NCI-H345 treated with DMSO at 0.1 percent for 48 hours (cell line): ENCODE measurements around the gene JAKMIP1.
"Not testable (repeated sequence)": the region's sequence is repeated elsewhere in the genome, so short reads cannot be mapped to it uniquely, and the experiment has no call there.

ENCODE experiments used
- DNase-seq: peaks from one replicate; lab custom pipeline; 2025; ENCODE audit not compliant: unreplicated experiment; lab: John Stamatoyannopoulos, UW

Gene JAKMIP1

GRCh38 chr4:6148506-6149205 lies 51.7 kb downstream of the JAKMIP1 start:
- no peak for DNase-seq

GRCh38 chr4:6147441-6147840 lies 52.9 kb downstream of the JAKMIP1 start:
- DNase-seq: no peak

DNA sequence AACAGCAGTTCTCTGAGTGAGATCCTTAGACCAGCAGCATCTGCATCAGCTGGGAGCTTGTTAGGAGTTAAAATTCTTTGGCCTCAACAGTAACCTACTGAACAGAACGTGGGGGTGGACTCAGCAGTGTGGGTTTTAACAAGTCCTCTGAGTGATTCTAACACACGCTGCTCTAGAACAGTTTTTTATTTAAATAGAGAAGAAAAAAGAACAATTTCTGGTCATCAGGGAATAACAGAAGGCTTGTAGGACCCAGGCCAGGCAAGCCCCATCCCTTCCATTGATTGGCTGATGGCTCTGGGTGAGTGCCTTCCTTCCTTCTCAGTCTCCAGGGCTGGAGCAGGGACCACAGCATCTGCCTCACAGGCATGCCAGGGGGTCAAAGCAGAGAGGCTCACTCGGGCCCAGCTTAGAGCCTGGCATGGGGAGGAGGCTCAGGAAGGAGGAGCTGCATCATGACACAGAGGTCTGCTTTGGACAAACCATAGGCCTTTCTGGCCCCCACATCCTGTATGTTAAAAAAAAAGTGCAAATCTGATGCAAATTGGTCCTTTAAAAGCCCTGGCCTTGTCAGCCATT lies 56.7 kb downstream of the JAKMIP1 start:
- DNase-seq: no peak

GRCh38 chr4:6142935-6143602 lies 57.3 kb downstream of the JAKMIP1 start:
- DNase-seq: no peak

DNA sequence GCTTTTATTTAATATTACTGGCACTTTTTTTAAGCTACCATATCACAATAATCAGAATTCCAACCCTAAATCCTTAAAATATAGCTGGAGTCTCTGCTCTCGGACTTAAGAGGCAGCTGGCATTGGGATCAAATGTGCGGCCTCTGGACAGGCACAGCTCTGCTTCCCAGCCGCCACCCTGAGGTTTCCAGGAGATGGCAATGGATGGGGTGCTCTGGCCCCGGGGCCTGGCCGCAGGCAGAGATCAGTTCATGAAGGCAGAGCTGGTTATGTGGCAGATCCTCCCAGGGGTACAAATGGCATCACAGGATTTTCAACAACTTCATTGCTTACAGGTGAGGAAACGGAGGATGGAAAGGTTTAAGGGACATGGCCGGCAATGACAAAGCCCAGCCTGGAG lies 57.8 kb downstream of the JAKMIP1 start:
- DNase-seq: no peak

GRCh38 chr4:6141554-6141953 lies 58.8 kb downstream of the JAKMIP1 start:
- no peak for DNase-seq

GRCh38 chr4:6141021-6141420 lies 59.3 kb downstream of the JAKMIP1 start:
- not testable (repeated sequence) for DNase-seq

DNA sequence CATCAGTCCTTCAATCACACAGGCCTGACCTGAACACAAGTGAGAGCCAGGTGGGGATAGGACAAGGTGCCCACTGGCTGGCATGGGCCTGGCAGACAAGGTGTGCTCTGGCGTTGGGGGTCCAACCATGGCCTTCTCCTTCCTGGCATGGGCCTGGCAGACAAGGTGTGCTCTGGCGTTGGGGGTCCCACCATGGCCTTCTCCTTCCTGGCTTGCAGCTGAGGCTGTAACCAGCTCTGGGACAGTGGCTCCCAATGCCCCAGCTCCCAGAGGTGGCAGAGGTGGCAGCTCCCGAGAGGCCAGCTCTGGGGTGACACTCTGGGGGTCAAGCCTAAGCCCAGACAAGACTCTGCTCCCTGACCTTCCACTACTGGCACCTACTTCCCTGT lies 62.6 kb downstream of the JAKMIP1 start:
- DNase-seq: no peak

GRCh38 chr4:6137027-6137746 lies 63.2 kb downstream of the JAKMIP1 start:
- DNase-seq: no peak

DNA sequence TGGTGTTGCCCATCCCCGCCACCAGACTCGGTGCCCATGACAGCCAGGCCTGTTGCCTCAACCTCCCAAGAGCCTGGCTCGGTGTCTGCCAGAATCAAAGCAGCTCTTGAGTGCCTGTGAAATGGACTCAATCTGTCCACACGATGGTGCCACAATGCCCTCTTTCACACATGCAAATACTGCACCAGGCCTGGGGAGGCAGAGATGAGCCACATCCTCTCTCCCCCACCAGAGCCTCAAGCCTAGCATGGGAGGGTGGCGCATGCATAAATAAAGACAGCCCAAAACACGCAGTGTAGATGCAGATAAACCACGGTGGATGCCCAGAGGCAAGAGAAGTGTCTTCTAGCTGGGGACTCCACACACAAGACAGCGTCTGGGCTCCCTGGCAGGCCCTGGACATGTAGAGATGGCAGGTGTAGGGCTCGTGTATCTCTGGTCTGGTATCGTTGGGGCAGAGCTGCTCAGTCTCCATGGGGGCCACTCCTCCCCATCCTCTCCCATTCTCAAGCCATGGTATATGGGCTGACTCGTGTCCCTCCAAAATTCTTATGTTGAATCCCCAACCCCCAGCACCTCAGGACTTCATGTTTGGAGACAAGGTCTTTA lies 65.6 kb downstream of the JAKMIP1 start:
- DNase-seq: no peak

- no peak for DNase-seq
Observed at GRCh38 chr4:6132716-6133115, 67.6 kb downstream of the JAKMIP1 start.

DNA sequence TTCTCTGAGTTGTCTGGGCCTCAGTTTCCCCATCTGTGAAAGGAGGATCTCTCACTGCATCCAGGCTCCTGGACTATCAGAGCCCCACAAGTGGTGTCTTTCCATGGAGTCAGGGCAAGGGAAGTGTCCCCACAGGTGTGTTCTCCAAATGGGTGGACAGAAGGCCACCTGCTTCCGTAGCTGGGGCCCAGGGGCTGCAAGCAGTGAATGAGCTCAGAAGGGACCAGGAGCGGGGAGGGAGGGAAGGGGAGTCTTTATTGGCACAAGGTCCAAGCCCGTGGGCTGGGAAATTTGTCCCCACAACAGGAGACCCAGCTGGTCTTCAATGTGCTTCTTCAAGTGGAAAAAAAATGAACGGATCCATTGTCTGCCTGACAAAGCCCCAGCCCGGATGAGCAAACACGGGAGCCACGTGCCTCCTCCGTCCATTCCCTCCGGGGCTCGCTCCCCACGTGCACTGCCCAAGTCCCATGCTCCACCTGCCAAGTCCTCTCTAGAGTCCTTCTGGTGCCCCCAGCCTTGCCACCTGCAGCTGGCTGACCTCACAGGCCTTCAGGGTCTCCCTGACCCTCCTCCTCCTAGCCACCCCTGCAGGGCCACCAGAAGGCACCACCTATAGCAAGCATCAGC lies 72.0 kb downstream of the JAKMIP1 start:
- peak; percentile 46 for DNase-seq

DNA sequence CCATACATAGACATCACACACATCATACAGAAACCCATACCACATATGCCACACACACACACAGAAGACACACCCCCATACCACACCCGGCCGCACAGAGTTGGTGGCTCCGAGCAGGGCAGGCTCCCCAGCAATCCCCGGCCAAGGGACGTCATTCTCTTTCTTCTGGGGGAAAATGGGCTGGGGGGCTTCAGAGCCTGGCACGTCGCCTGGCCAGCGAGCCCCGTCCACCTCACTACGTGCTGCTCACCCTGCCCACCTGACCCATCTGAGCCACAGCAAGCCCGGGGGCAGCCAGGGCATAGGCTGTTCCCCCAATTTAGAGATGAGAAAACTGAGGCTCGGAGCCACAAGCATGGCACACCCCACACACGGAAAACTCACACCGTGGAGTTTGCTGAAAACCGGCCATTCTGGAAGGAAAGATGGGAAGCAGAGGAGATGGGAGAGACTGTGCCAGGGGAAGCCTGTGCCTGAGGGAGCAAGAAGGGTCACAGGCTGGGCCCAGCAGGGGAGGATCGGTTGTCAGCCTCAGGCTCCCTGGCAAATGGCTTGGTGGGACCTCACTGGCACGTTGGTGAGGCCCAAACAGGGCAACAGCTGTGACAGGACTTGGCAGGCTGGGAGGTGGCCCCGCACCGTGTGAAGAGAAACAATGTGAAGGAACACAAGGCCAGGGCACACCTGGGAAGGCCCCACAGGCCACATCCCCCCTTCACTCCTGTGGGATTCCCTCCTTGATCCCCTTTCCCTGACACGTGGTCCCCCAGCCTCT lies 73.2 kb downstream of the JAKMIP1 start:
- DNase-seq: no peak

DNA sequence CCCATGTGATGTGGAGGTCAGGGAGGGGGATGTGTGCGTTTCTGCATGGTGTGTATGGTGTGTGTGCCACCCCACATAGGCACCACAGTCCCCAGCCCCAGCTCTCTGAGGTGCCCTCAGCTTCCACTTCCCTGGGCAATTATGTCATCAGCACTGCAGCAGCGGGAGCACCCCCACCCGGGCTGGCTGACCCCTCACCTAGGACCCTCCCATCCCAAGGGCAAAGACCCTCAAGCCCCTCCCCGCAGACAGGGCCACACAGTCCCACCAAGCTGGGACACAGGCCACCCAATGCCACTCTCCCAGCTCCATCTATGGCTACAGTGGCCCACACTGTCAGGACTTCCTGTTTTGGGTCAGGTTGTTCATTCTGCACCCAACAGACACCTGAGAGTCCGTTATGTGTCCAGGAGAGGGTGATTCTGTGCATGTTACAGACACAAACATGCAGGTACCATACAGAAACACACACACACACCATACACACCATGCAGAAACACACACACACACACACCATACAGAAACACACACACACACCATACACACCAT lies 75.2 kb downstream of the JAKMIP1 start:
- no peak for DNase-seq

- no peak for DNase-seq
Observed at GRCh38 chr4:6124386-6125102, 75.8 kb downstream of the JAKMIP1 start.

GRCh38 chr4:6123976-6124375 lies 76.4 kb downstream of the JAKMIP1 start:
- DNase-seq: no peak

DNA sequence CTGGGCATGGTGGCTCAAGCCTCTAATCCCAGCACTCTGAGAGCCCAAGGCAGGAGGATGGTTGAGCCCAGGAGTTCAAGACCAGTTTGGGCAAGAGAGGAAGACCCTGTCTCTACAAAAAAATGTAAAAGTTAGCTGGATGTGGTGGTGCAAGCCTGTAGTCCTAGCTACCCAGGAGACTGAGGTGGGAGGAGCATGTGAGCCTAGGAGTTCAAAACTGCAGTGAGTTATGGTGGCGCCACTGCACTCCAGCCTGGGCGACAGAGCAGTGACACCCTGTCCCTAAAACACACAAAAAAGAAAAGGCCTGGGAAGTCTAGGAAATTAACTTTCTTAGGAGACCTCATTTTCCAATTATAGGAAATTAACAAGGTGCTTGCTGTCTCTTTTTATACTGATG lies 76.8 kb downstream of the JAKMIP1 start:
- DNase-seq: no peak

GRCh38 chr4:6123116-6123515 lies 77.2 kb downstream of the JAKMIP1 start:
- DNase-seq: no peak

DNA sequence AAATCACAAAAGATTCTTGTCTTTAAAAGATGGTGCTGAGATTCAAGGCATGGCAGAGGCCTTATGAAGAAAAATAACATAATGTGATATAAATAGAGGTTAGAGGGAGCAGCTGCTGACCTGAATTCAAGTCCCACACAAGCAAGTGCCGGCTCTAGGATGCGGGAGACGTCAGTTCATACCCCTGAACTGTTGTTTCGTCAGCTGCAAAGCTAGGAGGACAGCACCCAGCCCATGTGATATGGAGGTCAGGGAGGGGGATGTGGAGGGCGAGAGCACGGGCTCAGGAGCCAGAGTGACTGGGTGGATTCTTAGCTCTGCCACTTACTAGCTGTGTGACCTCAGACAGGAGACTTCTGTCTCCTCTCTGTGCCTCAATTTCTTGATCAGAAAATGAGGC lies 77.9 kb downstream of the JAKMIP1 start:
- DNase-seq: no peak
